Activated CD4-positive, alpha-beta T cell treated with anti-CD3 and anti-CD28 coated beads for 36 hours (primary cell): Measurements from ENCODE around the gene LRPAP1. TPM values are rescaled to one million over a fixed set of nuclear protein-coding genes. Genes with fewer than 3 reads are reported as not detected.
"Not testable (repeated sequence)": the region's sequence is repeated elsewhere in the genome, so short reads cannot be mapped to it uniquely, and the experiment has no call there.

ENCODE experiments used
- ATAC-seq: fragments of 200-7000 bp; cut with Tn5 transposase; one replicate; pipeline ENCODE4 v1.10.0; 2021; ENCODE audit warnings: mild to moderate bottlenecking, moderate library complexity
- CTCF ChIA-PET: fragments of 350-600 bp; sonication (Branson Sonifier 250); formaldehyde crosslinking; loops from one replicate; lab custom pipeline; 2021; ENCODE audit warnings: antibody characterized with exemption; lab: Charles Lee
- POLR2A ChIA-PET: fragments of 350-600 bp; sonication (Branson Sonifier 250); formaldehyde crosslinking; loops from one replicate; lab custom pipeline; 2021; ENCODE audit warnings: antibody characterized with exemption, inconsistent platforms; lab: Charles Lee
- DNase-seq: peaks from one replicate; pipeline ENCODE4 v3.0.0-alpha.2; 2020
- H3K27ac Mint-ChIP-seq: one replicate; pipeline ENCODE4 v1.8.0; 2021; ENCODE audit warnings: mixed read lengths
- H3K27me3 Mint-ChIP-seq: one replicate; pipeline ENCODE4 v1.8.0; 2021; ENCODE audit warnings: mixed read lengths
- H3K36me3 Mint-ChIP-seq: one replicate; pipeline ENCODE4 v1.8.0; 2021; ENCODE audit warnings: low read depth, mixed read lengths
- H3K4me1 Mint-ChIP-seq: one replicate; pipeline ENCODE4 v1.8.0; 2021; ENCODE audit warnings: mixed read lengths
- H3K4me3 Mint-ChIP-seq: one replicate; pipeline ENCODE4 v1.8.0; 2021; ENCODE audit warnings: mild to moderate bottlenecking, moderate library complexity, mixed read lengths
- H3K9me3 Mint-ChIP-seq: one replicate; pipeline ENCODE4 v1.8.0; 2021; ENCODE audit warnings: low read depth, mixed read lengths
- intact Hi-C, 2 experiments: fragments of 100-400 bp; cut with DNase I in 1 of 2; cut with micrococcal nuclease in 1 of 2; formaldehyde crosslinking; loops; one replicate each; pipeline versions ENCODE4 v1.14.2 to v1.15.1; 2022 to 2024; cut with DNase I, micrococcal nuclease
- total RNA-seq, 2 experiments: library from RNA; stranded (reverse); gene quantifications; one replicate each; pipeline ENCODE4 v1.2.3, GENCODE V29; 2021

Gene LRPAP1
- total RNA-seq, 2 experiments from 2014 or later, result 50.8 to 53.4 TPM

GRCh38 chr4:3455596-3455995 lies 76.6 kb downstream of the LRPAP1 start:
- H3K27ac Mint-ChIP-seq, ATAC-seq, POLR2A ChIA-PET, H3K36me3 Mint-ChIP-seq, H3K4me3 Mint-ChIP-seq, DNase-seq, CTCF ChIA-PET, H3K4me1 Mint-ChIP-seq, H3K27me3 Mint-ChIP-seq, intact Hi-C loops: not testable (repeated sequence)
- peaks cover 11% of the 10 kb centered on the region for H3K9me3 Mint-ChIP-seq

Other genes starting within 250 kb of the LRPAP1 start
- 1 to 10 TPM; 8.0 to 9.4 TPM for gene RGS12, start 239.4 kb downstream of the LRPAP1 start, total RNA-seq
- gene HGFAC, start 90.5 kb downstream of the LRPAP1 start, total RNA-seq, result not detected
- gene DOK7, start 69.1 kb downstream of the LRPAP1 start, total RNA-seq, result not detected
- gene ADRA2C, start 234.0 kb upstream of the LRPAP1 start, total RNA-seq, result not detected